K562 (cell line): Measurements from ENCODE around the gene AIDA. TPM values are rescaled to one million over a fixed set of nuclear protein-coding genes. Genes with fewer than 3 reads are reported as not detected.

Experiments used
- CHCHD3 ChIP-seq: fragments of 250-450 bp; sonication (Bioruptor Pico); IDR thresholded peaks from 2 replicates; pipeline ENCODE4 v2.1.2; 2022; ENCODE audit warnings: mild to moderate bottlenecking
- DNMT1 ChIP-seq: fragments of 450-650 bp; IDR thresholded peaks from 2 replicates; pipeline ENCODE4 v1.6.1; 2016; ENCODE audit warnings: antibody characterized with exemption, mild to moderate bottlenecking
- FOSL1 ChIP-seq: fragments of 200-800 bp; sonication (Bioruptor generic); conservative IDR thresholded peaks from 2 replicates; pipeline ENCODE4 v1.6.1; 2016; ENCODE audit warnings: missing genetic modification characterization, missing compliant biosample characterization
- FOXJ3 ChIP-seq: sonication (generic); formaldehyde crosslinking; IDR thresholded peaks from 2 replicates; pipeline ENCODE4 v1.4.0; 2020; ENCODE audit warnings: mild to moderate bottlenecking, missing genetic modification reagents
- HMG20A ChIP-seq: fragments of 450-650 bp; formaldehyde crosslinking; conservative IDR thresholded peaks from 2 replicates; pipeline ENCODE4 v1.4.0; 2020; ENCODE audit warnings: mild to moderate bottlenecking, mixed read lengths
- KAT8 ChIP-seq: fragments of 450-650 bp; IDR thresholded peaks from 2 replicates; pipeline ENCODE4 v1.6.1; 2016; ENCODE audit warnings: low read depth, mild to moderate bottlenecking
- MAZ ChIP-seq, 2 experiments: fragments of 450-650 bp in 1 of 2; sonication (generic) in 1 of 2; formaldehyde crosslinking; IDR thresholded peaks in 1 of 2; conservative IDR thresholded peaks in 1 of 2; 2 replicates each; pipeline versions ENCODE4 v1.4.0 to v1.5.0; 2020; ENCODE audit warnings: mild to moderate bottlenecking in 1 of 2, missing genetic modification reagents in 1 of 2
- NEUROD1 ChIP-seq: fragments of 150-350 bp; IDR thresholded peaks from 2 replicates; pipeline ENCODE4 v1.6.1; 2014; ENCODE audit warnings: borderline replicate concordance, low read length, low read depth; ENCODE audit not compliant: partially characterized antibody
- PHF20 ChIP-seq: fragments of 450-650 bp; IDR thresholded peaks from 2 replicates; pipeline ENCODE4 v1.6.1; 2018; ENCODE audit not compliant: partially characterized antibody
- RERE ChIP-seq: sonication (generic); formaldehyde crosslinking; IDR thresholded peaks from 2 replicates; pipeline ENCODE4 v1.8.0; 2023; ENCODE audit warnings: missing genetic modification reagents, mild to moderate bottlenecking, borderline replicate concordance
- TAL1 ChIP-seq: fragments of 450-650 bp; IDR thresholded peaks from 2 replicates; pipeline ENCODE4 v1.6.1; 2016; ENCODE audit warnings: mild to moderate bottlenecking
- ZFP36 ChIP-seq: fragments of 150-350 bp; IDR thresholded peaks from 2 replicates; pipeline ENCODE4 v1.6.1; 2018; ENCODE audit warnings: low read length, low read depth; ENCODE audit not compliant: partially characterized antibody
- polyA plus RNA-seq, 8 experiments: library from polyadenylated mRNA; depleted of rRNA in 4 of 8; stranded (reverse) in 5 of 8; unstranded in 3 of 8; fragments of >200 nt; fragmentation: Nextera tagmentation in 2 of 8; fragmentation: Illumina TruSeq in 1 of 8; extraction: Ambion mirVana in 2 of 8; extraction: Trizol in 1 of 8; gene quantifications; 2 replicates each; pipeline versions ENCODE4 v1.2.1 to v1.2.3, GENCODE V29; 2011 to 2014; ENCODE audit warnings: inconsistent platforms in 1 of 8, missing spikeins in 1 of 8
- total RNA-seq, 7 experiments: library from RNA; depleted of rRNA in 6 of 7; stranded (reverse); fragments of >200 nt in 6 of 7; fragmentation: Illumina TruSeq in 2 of 7; extraction: Trizol in 2 of 7; gene quantifications; 2 replicates each; pipeline versions ENCODE4 v1.2.1 to v1.2.3, GENCODE V29; 2011 to 2021; ENCODE audit warnings: low replicate concordance in 1 of 7
- TF ChIP-seq, protein P1 (sequence below): fragments of 450-650 bp; IDR thresholded peaks from 2 replicates; pipeline ENCODE4 v1.6.1; 2014; ENCODE audit warnings: low read depth, mild to moderate bottlenecking, moderate library complexity, borderline replicate concordance
- TF ChIP-seq, protein P2 (sequence below): sonication (generic); formaldehyde crosslinking; IDR thresholded peaks from 2 replicates; pipeline ENCODE4 v1.8.0; 2022; ENCODE audit warnings: mild to moderate bottlenecking, missing genetic modification reagents

Gene AIDA
- total and polyA plus RNA-seq, 9 of the 15 experiments (the other 6 are each of a cell fraction or from before 2014, with no cell fraction given): 18.2 to 77.9 (median 24.9) TPM

DNA sequence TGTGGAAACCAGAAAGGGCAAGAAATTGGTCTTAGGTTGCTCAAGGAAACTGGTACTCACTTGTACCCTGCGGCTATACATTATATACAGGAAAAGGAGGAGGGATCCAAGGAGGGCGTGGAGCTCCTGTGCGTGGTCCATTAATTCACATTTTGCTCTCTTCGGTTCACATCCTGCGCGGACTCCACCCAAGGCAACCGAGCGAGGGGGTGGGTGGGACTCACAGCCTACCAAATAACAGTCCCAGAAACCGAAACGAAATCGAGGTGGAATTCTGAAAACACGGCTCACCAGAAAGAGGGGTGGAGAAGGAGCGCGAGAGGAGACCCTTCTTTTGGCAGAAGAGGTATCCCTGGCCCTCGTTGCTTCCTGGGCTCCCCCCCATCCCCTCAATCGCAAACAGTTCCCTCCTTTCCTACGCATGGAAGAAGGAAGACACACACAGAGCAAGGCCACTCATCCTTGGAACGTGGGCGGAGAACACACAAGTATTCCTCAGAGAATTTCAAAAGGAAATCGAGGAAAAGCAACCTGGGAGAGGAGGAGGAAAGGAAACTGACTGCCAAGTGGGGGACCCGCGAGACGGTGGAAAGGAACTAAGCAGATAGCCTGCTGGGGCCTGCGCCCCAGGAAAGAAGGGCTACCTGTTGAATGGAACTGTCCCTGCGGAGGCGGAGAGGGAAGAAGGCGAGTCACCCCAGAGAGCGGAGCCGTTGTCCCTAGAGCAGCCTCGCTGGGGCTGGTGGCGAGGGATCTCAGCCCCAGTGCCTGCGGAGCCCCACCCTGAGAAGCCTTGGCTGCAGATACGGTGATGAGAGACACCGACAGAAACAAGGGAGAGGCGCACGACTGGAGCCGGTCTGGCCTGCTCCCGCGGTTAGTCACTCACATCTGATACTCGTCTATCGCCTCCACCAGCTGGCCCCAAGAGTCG, 705 bp downstream of the AIDA start (continued):
- TF ChIP-seq HMG20A: no peak
- TF ChIP-seq FOSL1 (tag): peak; percentile 74
- TF ChIP-seq TAL1: peak; percentile 84
- TF ChIP-seq, protein P1, sequence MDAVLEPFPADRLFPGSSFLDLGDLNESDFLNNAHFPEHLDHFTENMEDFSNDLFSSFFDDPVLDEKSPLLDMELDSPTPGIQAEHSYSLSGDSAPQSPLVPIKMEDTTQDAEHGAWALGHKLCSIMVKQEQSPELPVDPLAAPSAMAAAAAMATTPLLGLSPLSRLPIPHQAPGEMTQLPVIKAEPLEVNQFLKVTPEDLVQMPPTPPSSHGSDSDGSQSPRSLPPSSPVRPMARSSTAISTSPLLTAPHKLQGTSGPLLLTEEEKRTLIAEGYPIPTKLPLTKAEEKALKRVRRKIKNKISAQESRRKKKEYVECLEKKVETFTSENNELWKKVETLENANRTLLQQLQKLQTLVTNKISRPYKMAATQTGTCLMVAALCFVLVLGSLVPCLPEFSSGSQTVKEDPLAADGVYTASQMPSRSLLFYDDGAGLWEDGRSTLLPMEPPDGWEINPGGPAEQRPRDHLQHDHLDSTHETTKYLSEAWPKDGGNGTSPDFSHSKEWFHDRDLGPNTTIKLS: peak; percentile 29; the same call in 1 of the 2 replicates
- TF ChIP-seq MAZ (CRISPR knock-in tag; conservative IDR thresholded peaks at IDR 0.05 in 1 of 2, IDR thresholded peaks at IDR 0.05 in 1 of 2): peak in 1 of 2 experiments; percentile 57; a peak in 3 of 4 replicates
- TF ChIP-seq, protein P2, sequence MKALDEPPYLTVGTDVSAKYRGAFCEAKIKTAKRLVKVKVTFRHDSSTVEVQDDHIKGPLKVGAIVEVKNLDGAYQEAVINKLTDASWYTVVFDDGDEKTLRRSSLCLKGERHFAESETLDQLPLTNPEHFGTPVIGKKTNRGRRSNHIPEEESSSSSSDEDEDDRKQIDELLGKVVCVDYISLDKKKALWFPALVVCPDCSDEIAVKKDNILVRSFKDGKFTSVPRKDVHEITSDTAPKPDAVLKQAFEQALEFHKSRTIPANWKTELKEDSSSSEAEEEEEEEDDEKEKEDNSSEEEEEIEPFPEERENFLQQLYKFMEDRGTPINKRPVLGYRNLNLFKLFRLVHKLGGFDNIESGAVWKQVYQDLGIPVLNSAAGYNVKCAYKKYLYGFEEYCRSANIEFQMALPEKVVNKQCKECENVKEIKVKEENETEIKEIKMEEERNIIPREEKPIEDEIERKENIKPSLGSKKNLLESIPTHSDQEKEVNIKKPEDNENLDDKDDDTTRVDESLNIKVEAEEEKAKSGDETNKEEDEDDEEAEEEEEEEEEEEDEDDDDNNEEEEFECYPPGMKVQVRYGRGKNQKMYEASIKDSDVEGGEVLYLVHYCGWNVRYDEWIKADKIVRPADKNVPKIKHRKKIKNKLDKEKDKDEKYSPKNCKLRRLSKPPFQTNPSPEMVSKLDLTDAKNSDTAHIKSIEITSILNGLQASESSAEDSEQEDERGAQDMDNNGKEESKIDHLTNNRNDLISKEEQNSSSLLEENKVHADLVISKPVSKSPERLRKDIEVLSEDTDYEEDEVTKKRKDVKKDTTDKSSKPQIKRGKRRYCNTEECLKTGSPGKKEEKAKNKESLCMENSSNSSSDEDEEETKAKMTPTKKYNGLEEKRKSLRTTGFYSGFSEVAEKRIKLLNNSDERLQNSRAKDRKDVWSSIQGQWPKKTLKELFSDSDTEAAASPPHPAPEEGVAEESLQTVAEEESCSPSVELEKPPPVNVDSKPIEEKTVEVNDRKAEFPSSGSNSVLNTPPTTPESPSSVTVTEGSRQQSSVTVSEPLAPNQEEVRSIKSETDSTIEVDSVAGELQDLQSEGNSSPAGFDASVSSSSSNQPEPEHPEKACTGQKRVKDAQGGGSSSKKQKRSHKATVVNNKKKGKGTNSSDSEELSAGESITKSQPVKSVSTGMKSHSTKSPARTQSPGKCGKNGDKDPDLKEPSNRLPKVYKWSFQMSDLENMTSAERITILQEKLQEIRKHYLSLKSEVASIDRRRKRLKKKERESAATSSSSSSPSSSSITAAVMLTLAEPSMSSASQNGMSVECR (CRISPR knock-in tag): no peak
- no peak for TF ChIP-seq NEUROD1
- TF ChIP-seq DNMT1: no peak
- peak; percentile 3; the same call in 1 of the 2 replicates for TF ChIP-seq RERE (CRISPR knock-in tag)
- TF ChIP-seq ZFP36: peak; percentile 13
- no peak for TF ChIP-seq CHCHD3
- TF ChIP-seq FOXJ3 (CRISPR knock-in tag): no peak
- peak; percentile 18 for TF ChIP-seq PHF20
- TF ChIP-seq KAT8: no peak
